Measurements from ENCODE around the gene POLE2. TPM values are rescaled to one million over a fixed set of nuclear protein-coding genes. Genes with fewer than 3 reads are reported as not detected.

POLE2 gene
- total and polyA plus RNA-seq, 5 donors from 2014 or later, result 1.6 to 2.5 (median 2.2) TPM

- Histone ChIP-seq H3K27me3 (ENCODE audit: control insufficient read depth, insufficient read depth, low read length) (no peaks in the 10 kb centered on the region), H3K4me3 (ENCODE audit: low read depth, low read length) (no peak overlapping the region), H3K4me1 (ENCODE audit: control insufficient read depth, insufficient read depth, low read length, poor library complexity, severe bottlenecking) (peaks cover 19% of the 10 kb centered on the region), H3K27ac (ENCODE audit: insufficient read depth, low read length, poor library complexity, severe bottlenecking) (no peak overlapping the region), H3K36me3 (ENCODE audit: control insufficient read depth, insufficient read depth, low read length) (no peaks in the 10 kb centered on the region), H3K9me3 (ENCODE audit: control insufficient read depth in 2 of 2, low read length in 2 of 2) (no peaks in the 10 kb centered on the region)
- H3K9me3 Mint-ChIP-seq, result peaks cover 0 to 2% (median 0%) of the 10 kb centered on the region in 7 donors
- peaks cover 26 to 53% (median 39%) of the 10 kb centered on the region in 4 donors for H3K4me1 Mint-ChIP-seq
- DNase-seq (no peak), ATAC-seq (ENCODE audit: low read depth in 2 of 2) (no peak)
- H3K27me3 Mint-ChIP-seq, result no peaks in the 10 kb centered on the region
- peak overlapping the region in 3 of 4 donors; percentile 18 to 96 (median 84) for H3K4me3 Mint-ChIP-seq
- H3K27ac Mint-ChIP-seq, result peak overlapping the region in 2 of 3 donors; percentile 1 to 52
- no peaks in the 10 kb centered on the region for H3K36me3 Mint-ChIP-seq
Observed at GRCh38 chr14:49691031-49691430, 3.0 kb upstream of the POLE2 start.

DNA sequence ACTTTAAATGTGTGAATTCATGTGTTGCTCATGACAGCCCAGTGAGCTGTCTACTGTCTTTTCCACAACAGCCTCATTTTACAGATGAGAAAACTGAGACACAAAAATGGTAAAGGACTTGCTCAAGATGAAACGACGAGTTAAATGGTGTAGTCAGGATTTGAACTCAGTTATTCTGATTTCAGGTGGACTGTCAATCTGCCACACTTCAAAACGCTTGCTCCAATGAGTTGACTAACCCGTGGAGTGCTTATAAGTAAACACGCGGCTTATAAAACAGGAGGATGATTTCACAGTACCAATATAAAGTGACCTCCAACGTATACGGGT is 652 bp upstream of the POLE2 start:
- peak overlapping the region; percentile 61 for H3K27ac ChIP-seq (ENCODE audit: insufficient read depth, low read length, poor library complexity, severe bottlenecking)
- peaks cover 19% of the 10 kb centered on the region for H3K4me1 ChIP-seq (ENCODE audit: control insufficient read depth, insufficient read depth, low read length, poor library complexity, severe bottlenecking)
- H3K27me3 Mint-ChIP-seq, result no peaks in the 10 kb centered on the region
- no peaks in the 10 kb centered on the region for H3K36me3 ChIP-seq (ENCODE audit: control insufficient read depth, insufficient read depth, low read length)
- peaks cover 17 to 45% (median 25%) of the 10 kb centered on the region in 4 donors for H3K4me1 Mint-ChIP-seq
- H3K27ac Mint-ChIP-seq, result peak overlapping the region in 2 of 3 donors; percentile 51 to 93
- no peak for DNase-seq
- peaks cover 0 to 2% (median 0%) of the 10 kb centered on the region in 7 donors for H3K9me3 Mint-ChIP-seq
- peak overlapping the region; percentile 48 for H3K4me3 ChIP-seq (ENCODE audit: low read depth, low read length)
- no peak for ATAC-seq (ENCODE audit: low read depth in 2 of 2)
- H3K27me3 ChIP-seq (ENCODE audit: control insufficient read depth, insufficient read depth, low read length), result no peaks in the 10 kb centered on the region
- peak overlapping the region; percentile 90 to 99 (median 92) for H3K4me3 Mint-ChIP-seq
- no peaks in the 10 kb centered on the region for H3K36me3 Mint-ChIP-seq
- no peaks in the 10 kb centered on the region for H3K9me3 ChIP-seq (ENCODE audit: control insufficient read depth in 2 of 2, low read length in 2 of 2)

GRCh38 chr14:49686425-49686824 is 1.6 kb downstream of the POLE2 start:
- peak overlapping the region; percentile 39 to 93 (median 68) for H3K4me3 Mint-ChIP-seq
- no peaks in the 10 kb centered on the region for H3K27me3 Mint-ChIP-seq
- no peaks in the 10 kb centered on the region for H3K27me3 ChIP-seq (ENCODE audit: control insufficient read depth, insufficient read depth, low read length)
- peak overlapping the region in 2 of 3 donors; percentile 48 to 87 for H3K27ac Mint-ChIP-seq
- H3K4me1 Mint-ChIP-seq, result peaks cover 9 to 23% (median 14%) of the 10 kb centered on the region in 4 donors
- H3K9me3 ChIP-seq (ENCODE audit: control insufficient read depth in 2 of 2, low read length in 2 of 2), result no peaks in the 10 kb centered on the region
- no peak for DNase-seq
- H3K4me1 ChIP-seq (ENCODE audit: control insufficient read depth, insufficient read depth, low read length, poor library complexity, severe bottlenecking), result peaks cover 11% of the 10 kb centered on the region
- H3K4me3 ChIP-seq (ENCODE audit: low read depth, low read length), result no peak overlapping the region
- peaks cover 3% of the 10 kb centered on the region for H3K36me3 ChIP-seq (ENCODE audit: control insufficient read depth, insufficient read depth, low read length)
- H3K36me3 Mint-ChIP-seq, result peaks cover 4% of the 10 kb centered on the region
- no peak overlapping the region for H3K27ac ChIP-seq (ENCODE audit: insufficient read depth, low read length, poor library complexity, severe bottlenecking)
- no peaks in the 10 kb centered on the region for H3K9me3 Mint-ChIP-seq
- ATAC-seq (ENCODE audit: low read depth in 2 of 2), result no peak

GRCh38 chr14:49679271-49679670 is 8.7 kb downstream of the POLE2 start:
- Mint-ChIP-seq H3K27me3 (no peaks in the 10 kb centered on the region), H3K4me3 (no peak overlapping the region), H3K36me3 (peaks cover 5% of the 10 kb centered on the region), H3K4me1 (no peaks in the 10 kb centered on the region), H3K9me3 (no peaks in the 10 kb centered on the region), H3K27ac (no peak overlapping the region)
- Histone ChIP-seq H3K27me3 (ENCODE audit: control insufficient read depth, insufficient read depth, low read length) (no peaks in the 10 kb centered on the region), H3K9me3 (ENCODE audit: control insufficient read depth in 2 of 2, low read length in 2 of 2) (no peaks in the 10 kb centered on the region), H3K4me3 (ENCODE audit: low read depth, low read length) (no peak overlapping the region), H3K27ac (ENCODE audit: insufficient read depth, low read length, poor library complexity, severe bottlenecking) (no peak overlapping the region), H3K36me3 (ENCODE audit: control insufficient read depth, insufficient read depth, low read length) (peaks cover 3% of the 10 kb centered on the region), H3K4me1 (ENCODE audit: control insufficient read depth, insufficient read depth, low read length, poor library complexity, severe bottlenecking) (no peaks in the 10 kb centered on the region)
- ATAC-seq (ENCODE audit: low read depth in 2 of 2) (no peak), DNase-seq (no peak)

GRCh38 chr14:49677643-49678042 is 10.4 kb downstream of the POLE2 start:
- H3K4me3 ChIP-seq (ENCODE audit: low read depth, low read length), result no peak overlapping the region
- H3K27me3 Mint-ChIP-seq, result no peaks in the 10 kb centered on the region
- no peaks in the 10 kb centered on the region for H3K27me3 ChIP-seq (ENCODE audit: control insufficient read depth, insufficient read depth, low read length)
- ATAC-seq (ENCODE audit: low read depth in 2 of 2), result no peak
- peak overlapping the region in 1 of 3 donors; percentile 36 for H3K27ac Mint-ChIP-seq
- DNase-seq, result no peak
- peaks cover 16% of the 10 kb centered on the region for H3K36me3 Mint-ChIP-seq
- no peaks in the 10 kb centered on the region for H3K4me1 ChIP-seq (ENCODE audit: control insufficient read depth, insufficient read depth, low read length, poor library complexity, severe bottlenecking)
- H3K36me3 ChIP-seq (ENCODE audit: control insufficient read depth, insufficient read depth, low read length), result peaks cover under 1% of the 10 kb centered on the region
- no peak overlapping the region for H3K4me3 Mint-ChIP-seq
- no peak overlapping the region for H3K27ac ChIP-seq (ENCODE audit: insufficient read depth, low read length, poor library complexity, severe bottlenecking)
- no peaks in the 10 kb centered on the region for H3K4me1 Mint-ChIP-seq
- H3K9me3 Mint-ChIP-seq, result peaks cover 0 to 1% (median 0%) of the 10 kb centered on the region in 7 donors
- H3K9me3 ChIP-seq (ENCODE audit: control insufficient read depth in 2 of 2, low read length in 2 of 2), result no peaks in the 10 kb centered on the region

GRCh38 chr14:49673586-49673985 is 14.4 kb downstream of the POLE2 start:
- Histone ChIP-seq H3K27me3 (ENCODE audit: control insufficient read depth, insufficient read depth, low read length) (no peaks in the 10 kb centered on the region), H3K4me1 (ENCODE audit: control insufficient read depth, insufficient read depth, low read length, poor library complexity, severe bottlenecking) (no peaks in the 10 kb centered on the region), H3K27ac (ENCODE audit: insufficient read depth, low read length, poor library complexity, severe bottlenecking) (no peak overlapping the region), H3K4me3 (ENCODE audit: low read depth, low read length) (no peak overlapping the region), H3K9me3 (ENCODE audit: control insufficient read depth in 2 of 2, low read length in 2 of 2) (no peaks in the 10 kb centered on the region), H3K36me3 (ENCODE audit: control insufficient read depth, insufficient read depth, low read length) (no peaks in the 10 kb centered on the region)
- H3K4me1 Mint-ChIP-seq, result no peaks in the 10 kb centered on the region
- peaks cover 17% of the 10 kb centered on the region for H3K36me3 Mint-ChIP-seq
- peaks cover 4% of the 10 kb centered on the region for H3K27me3 Mint-ChIP-seq
- no peak overlapping the region for H3K4me3 Mint-ChIP-seq
- H3K9me3 Mint-ChIP-seq, result peaks cover 0 to 1% (median 0%) of the 10 kb centered on the region in 7 donors
- ATAC-seq (ENCODE audit: low read depth in 2 of 2) (no peak), DNase-seq (no peak)
- H3K27ac Mint-ChIP-seq, result no peak overlapping the region

- DNase-seq (no peak), ATAC-seq (ENCODE audit: low read depth in 2 of 2) (no peak)
- Histone ChIP-seq H3K4me1 (ENCODE audit: control insufficient read depth, insufficient read depth, low read length, poor library complexity, severe bottlenecking) (no peaks in the 10 kb centered on the region), H3K4me3 (ENCODE audit: low read depth, low read length) (no peak overlapping the region), H3K27me3 (ENCODE audit: control insufficient read depth, insufficient read depth, low read length) (no peaks in the 10 kb centered on the region), H3K27ac (ENCODE audit: insufficient read depth, low read length, poor library complexity, severe bottlenecking) (no peak overlapping the region), H3K9me3 (ENCODE audit: control insufficient read depth in 2 of 2, low read length in 2 of 2) (no peaks in the 10 kb centered on the region), H3K36me3 (ENCODE audit: control insufficient read depth, insufficient read depth, low read length) (no peaks in the 10 kb centered on the region)
- Mint-ChIP-seq H3K4me3 (no peak overlapping the region), H3K36me3 (peaks cover 17% of the 10 kb centered on the region), H3K9me3 (peaks cover 0 to 1% (median 0%) of the 10 kb centered on the region in 7 donors), H3K4me1 (no peaks in the 10 kb centered on the region), H3K27me3 (peaks cover 4% of the 10 kb centered on the region), H3K27ac (peak overlapping the region in 1 of 3 donors; percentile 38)
Observed at GRCh38 chr14:49670475-49670874, 17.5 kb downstream of the POLE2 start.
